ENCODE measurements around the gene AP2A1.
A peak's percentile ranks its signal among the peaks of the same experiment; 100 is the strongest.

Gene AP2A1

GRCh38 chr19:49840736-49841249 lies 74.0 kb downstream of the AP2A1 start:
- no peak for DNase-seq

- no peak for DNase-seq
These were observed 76.5 kb downstream of the AP2A1 start for GRCh38 chr19:49843265-49843664.

- DNase-seq: no peak
These were observed 77.6 kb downstream of the AP2A1 start for GRCh38 chr19:49844138-49845095.

- no peak for DNase-seq
These were observed 78.6 kb downstream of the AP2A1 start for GRCh38 chr19:49845414-49845813.

- DNase-seq: no peak
These were observed 79.6 kb downstream of the AP2A1 start for GRCh38 chr19:49846408-49846807.

- no peak for DNase-seq
These were observed 81.2 kb downstream of the AP2A1 start for GRCh38 chr19:49847731-49848696.

GRCh38 chr19:49848938-49849337 lies 82.1 kb downstream of the AP2A1 start:
- DNase-seq: no peak

- DNase-seq: no peak
These were observed 82.8 kb downstream of the AP2A1 start for GRCh38 chr19:49849433-49850220.

GRCh38 chr19:49850221-49850486 lies 83.4 kb downstream of the AP2A1 start:
- no peak for DNase-seq

- peak; percentile 76 for DNase-seq
These were observed 83.9 kb downstream of the AP2A1 start, which contains the start of gene PTOV1 for GRCh38 chr19:49850487-49851342. PTOV1 (plus strand) TSS chr19:49851159.

- peak; percentile 64 for DNase-seq
These were observed 84.9 kb downstream of the AP2A1 start for GRCh38 chr19:49851456-49852259.

- no peak for DNase-seq
These were observed 85.9 kb downstream of the AP2A1 start for GRCh38 chr19:49852631-49853126.

GRCh38 chr19:49853852-49854377 lies 87.1 kb downstream of the AP2A1 start:
- no peak for DNase-seq

GRCh38 chr19:49854378-49855263 lies 87.8 kb downstream of the AP2A1 start:
- DNase-seq: no peak

GRCh38 chr19:49855277-49855675 lies 88.5 kb downstream of the AP2A1 start:
- DNase-seq: no peak

- no peak for DNase-seq
These were observed 89.1 kb downstream of the AP2A1 start for GRCh38 chr19:49855676-49856573.

- no peak for DNase-seq
These were observed 89.8 kb downstream of the AP2A1 start for GRCh38 chr19:49856574-49857021.
